GM21786 (cell line): ENCODE measurements around the gene IFI16.
"Not testable (repeated sequence)": the region's sequence is repeated elsewhere in the genome, so short reads cannot be mapped to it uniquely, and the experiment has no call there.

ENCODE experiments used
- ATAC-seq: cut with Tn5 transposase; IDR thresholded peaks from one replicate; pipeline ENCODE4 v1.9.1; 2021; ENCODE audit not compliant: unreplicated experiment

Gene IFI16

DNA sequence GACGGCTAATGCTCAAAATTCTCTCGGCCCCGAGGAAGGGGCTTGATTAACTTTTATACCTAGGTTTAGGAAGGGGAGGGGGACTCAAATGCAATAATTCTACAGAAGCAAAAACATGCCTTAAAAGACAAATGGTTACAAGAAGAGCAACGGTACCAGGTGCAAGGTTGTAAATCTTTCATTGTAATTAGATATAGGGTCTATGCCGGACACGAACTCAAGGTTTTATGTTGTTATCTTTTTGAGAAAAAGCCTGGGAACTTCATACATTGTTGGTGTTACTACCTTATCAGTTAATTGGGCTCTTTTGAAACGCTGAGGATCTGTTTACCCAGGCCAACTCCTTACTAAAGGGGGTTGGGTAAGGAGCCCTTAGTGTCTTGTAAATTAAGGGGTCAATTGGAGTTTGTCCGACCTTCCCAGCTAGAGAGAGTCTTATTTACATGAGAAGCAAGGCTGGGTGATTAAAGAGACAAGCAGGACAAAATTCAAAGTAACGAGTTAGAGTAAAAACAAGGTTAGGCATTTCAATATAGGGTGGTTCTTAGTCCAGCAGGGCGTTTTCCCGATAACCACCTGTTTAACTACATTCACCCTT, 3.4 kb upstream of the IFI16 start:
- not testable (repeated sequence) for ATAC-seq

DNA sequence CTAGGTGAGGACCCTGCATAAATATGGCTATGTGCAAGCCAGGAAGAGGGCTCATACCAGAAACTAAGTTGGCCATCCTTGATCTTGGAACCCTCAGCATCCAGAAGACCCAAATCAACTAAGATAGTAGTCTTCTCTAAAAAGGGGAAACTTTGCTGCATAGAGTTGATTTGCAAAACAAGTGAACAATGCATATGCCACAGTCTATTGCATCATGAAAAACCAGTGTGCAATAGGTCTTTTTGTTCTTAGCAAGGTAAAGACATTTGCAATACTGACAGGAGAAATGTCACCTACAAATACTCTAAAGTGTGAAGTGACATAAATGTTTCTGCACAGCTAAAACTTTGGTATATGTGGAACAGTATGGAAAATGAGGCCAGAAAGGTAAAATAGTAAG, 2.0 kb upstream of the IFI16 start:
- ATAC-seq: no peak

DNA sequence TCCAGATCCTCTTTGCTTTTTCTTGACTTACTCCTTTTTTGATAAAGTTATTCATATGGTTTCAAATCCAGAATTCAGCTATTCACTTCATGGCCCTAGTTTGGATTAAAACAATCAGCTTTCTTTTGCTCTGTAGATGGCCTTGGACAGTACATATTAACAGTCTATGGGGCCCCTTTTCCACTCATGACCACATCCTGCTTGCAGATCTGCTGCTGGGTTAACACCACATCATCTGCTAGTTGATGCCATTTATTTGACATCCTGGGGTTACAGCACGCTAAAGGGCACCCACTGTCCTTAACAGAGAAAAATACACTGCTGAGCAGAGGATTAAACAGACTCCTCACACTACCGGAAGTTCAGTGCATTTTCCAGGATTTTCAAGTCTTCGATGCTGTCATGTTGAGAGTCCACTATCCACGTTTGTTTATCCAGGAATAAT, 941 bp upstream of the IFI16 start:
- peak; percentile 73 for ATAC-seq

DNA sequence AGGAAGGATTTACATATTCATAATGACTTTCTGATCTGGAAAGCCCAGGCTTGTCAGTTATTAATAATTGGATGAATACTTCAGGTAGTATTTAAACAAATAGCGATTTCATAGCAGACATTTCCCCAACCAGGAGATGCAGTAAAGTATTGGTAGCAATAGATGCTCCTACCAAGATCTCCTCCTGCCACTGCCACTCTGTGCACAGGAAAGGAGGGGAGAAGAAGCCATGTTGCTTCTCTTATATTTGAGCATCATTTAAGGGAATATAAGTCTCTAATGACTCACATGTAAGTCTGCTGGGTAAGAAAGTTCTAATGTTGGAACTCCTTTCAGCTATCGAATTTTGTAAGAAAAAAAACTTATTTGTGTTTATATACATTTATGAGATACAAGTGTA, 420 bp upstream of the IFI16 start:
- ATAC-seq: no peak

DNA sequence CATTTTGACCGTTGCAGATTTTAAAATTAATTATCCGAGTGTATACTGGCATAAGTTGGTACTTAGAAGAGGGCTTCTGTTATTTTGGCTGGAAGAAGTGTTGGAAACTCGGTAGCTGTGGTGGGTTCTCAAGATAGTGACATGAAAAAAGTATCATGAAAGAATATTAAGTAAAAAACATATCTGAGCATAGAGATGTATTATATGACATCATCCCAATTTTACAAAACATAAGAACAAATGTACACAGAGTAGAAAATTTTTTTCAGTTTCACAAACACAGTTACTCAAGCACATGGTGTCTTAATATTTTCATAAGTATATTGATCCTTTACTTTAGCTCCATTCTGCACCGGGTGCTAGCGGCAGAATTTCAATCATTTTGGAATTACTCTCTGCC, 684 bp downstream of the IFI16 start:
- no peak for ATAC-seq

- not testable (repeated sequence) for ATAC-seq
Observed at GRCh38 chr1:159011001-159011400, 1.3 kb downstream of the IFI16 start.

- ATAC-seq: no peak
Observed at GRCh38 chr1:159011751-159012150, 2.0 kb downstream of the IFI16 start.

- ATAC-seq: peak; percentile 28
Observed at GRCh38 chr1:159012495-159012894, 2.8 kb downstream of the IFI16 start.

- ATAC-seq: no peak
Observed at GRCh38 chr1:159014003-159014571, 4.4 kb downstream of the IFI16 start.

- ATAC-seq: no peak
Observed at GRCh38 chr1:159014851-159015250, 5.1 kb downstream of the IFI16 start.

GRCh38 chr1:159015440-159015909, 5.8 kb downstream of the IFI16 start:
- peak; percentile 94 for ATAC-seq

DNA sequence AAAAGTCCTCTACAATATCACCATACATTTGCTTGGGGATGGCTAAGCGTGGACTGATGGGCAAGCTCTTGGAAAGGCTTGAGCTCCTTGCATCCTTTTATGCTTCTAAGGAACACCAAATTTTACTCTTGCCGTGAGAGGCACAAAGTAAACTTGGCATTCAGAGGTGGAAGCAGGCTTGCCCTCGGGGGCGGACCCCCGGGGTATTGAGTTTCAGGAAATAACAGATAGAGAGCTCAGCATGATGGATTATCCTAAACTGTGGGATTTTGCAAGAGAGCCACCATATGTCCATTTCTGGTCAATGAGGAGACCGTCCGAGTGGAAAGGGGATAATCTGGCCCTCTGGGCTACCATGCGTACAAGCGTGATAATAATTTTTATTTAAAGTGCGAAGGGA, 14.0 kb downstream of the IFI16 start:
- ATAC-seq: no peak

GRCh38 chr1:159025043-159025442, 15.3 kb downstream of the IFI16 start:
- no peak for ATAC-seq

- not testable (repeated sequence) for ATAC-seq
Observed at GRCh38 chr1:159026841-159027240, 17.1 kb downstream of the IFI16 start.

DNA sequence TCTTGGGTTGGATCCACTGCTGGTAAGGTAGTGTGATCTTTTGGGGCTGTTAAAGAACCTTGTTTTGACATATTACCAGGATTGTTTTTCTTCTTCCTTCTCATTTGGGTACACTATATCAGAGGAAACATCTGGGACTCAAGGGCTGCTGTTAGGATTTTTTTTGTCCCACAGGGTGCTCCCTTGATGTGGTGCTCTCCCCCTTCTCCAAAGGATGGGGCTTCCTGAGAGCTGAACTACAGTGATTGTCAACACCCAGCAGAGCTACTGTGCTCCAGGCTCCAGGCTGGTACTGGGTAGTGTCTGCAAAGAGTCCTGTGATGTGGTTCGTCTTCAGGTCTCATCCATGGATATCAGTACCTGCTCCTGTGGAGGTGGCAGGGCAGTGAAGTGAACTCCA, 20.6 kb downstream of the IFI16 start:
- ATAC-seq: no peak

GRCh38 chr1:159030877-159031447, 21.3 kb downstream of the IFI16 start:
- ATAC-seq: no peak

DNA sequence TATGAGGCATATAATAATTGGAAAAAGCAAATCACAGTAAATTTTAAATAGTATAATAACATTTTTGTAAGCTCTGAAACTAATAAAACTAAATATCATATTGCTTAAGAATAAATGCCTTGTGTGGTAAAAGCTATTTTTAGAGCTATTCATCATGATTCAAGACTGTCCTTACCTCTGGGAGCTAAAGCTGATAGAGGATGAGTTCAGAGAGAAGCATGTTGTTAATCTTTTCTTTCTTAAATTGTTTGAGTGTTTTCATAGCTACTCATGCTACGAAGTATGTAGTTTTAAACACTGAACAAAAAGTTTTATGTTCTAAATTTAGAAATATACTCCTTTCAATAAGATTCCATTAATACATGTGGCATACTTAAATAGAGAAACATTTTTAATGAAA, 30.5 kb downstream of the IFI16 start:
- ATAC-seq: no peak

- ATAC-seq: no peak
Observed at GRCh38 chr1:159040893-159041724, 31.4 kb downstream of the IFI16 start.

DNA sequence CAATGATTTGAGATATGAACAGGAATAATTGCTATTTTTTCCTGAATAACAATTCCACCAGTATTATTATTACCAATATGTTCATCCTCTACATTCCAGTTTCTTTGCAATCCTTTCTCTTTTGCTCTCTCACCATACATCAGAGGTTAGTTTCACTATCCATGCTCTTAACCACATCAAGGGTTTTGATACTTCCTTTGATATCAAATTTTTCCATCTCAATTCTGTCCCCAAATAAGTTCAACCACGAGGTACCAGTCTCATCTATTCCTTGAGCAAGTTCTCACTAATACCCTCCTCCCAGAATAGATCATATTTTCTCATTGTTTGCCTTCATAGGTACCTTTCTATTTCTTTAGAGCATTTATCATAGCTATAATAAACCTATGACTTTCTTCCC, 36.8 kb downstream of the IFI16 start:
- ATAC-seq: not testable (repeated sequence)

- ATAC-seq: no peak
Observed at GRCh38 chr1:159051436-159051835, 41.7 kb downstream of the IFI16 start.

DNA sequence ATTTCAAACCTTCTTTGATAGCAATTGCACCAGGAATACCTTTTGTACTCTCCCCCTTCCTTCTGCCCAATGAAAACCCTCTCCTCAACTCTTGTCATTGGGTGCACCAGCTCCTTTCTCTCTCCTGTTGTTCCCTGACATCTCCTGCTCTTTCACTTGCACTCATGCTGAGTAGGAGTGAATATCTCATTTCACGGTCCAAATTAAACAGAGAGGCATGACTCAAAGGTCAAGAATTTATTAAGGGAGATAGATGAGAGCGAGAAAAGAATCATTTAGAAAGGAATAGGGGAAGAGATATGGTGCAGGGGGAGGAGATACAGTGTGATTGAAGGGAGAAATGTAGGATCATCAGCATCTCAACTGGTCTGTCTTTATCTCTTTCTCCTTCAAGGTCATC, 44.7 kb downstream of the IFI16 start:
- no peak for ATAC-seq

DNA sequence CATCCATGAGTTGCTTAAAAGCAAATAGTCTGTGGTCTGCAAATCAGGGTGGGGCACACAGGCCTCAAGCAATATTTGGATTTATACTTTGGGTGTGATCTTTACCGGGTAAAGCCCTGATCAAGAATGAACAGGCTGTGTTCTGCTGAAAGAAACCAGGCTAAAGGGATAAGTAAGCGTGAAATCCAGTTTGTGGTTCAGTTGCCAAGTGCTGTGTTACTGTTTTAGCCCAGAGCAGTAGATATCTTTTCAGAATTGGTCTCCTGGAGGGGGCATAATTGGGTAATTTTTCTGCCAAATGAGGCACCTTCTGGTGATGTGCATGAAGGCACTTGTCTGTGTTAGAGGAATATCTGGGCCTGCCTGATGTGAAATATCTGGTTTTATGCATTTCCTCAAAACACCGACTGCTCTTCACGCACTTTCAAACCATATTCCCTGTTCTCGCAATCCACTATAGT, 45.5 kb downstream of the IFI16 start:
- no peak for ATAC-seq
